A549 (cell line): ENCODE data around the gene OLFM3.

Experiments used
- CHD2 ChIP-seq: fragments of 150-350 bp; IDR thresholded peaks from 2 replicates; pipeline ENCODE4 v1.6.1; 2014; ENCODE audit warnings: low read length; ENCODE audit not compliant: partially characterized antibody
- CTCF ChIP-seq: fragments of >200 bp; sonication (Bioruptor Twin); formaldehyde crosslinking; IDR thresholded peaks from 3 replicates; pipeline ENCODE4 v1.5.1; 2016
- HDAC2 ChIP-seq: fragments of 200-600 bp; sonication (generic); IDR thresholded peaks from 2 replicates; pipeline ENCODE4 v1.6.1; 2016
- JUN ChIP-seq, 2 experiments: fragments of >200 bp; sonication (Bioruptor Twin); formaldehyde crosslinking; IDR thresholded peaks; 2 replicates in 1 of 2; 3 replicates in 1 of 2; pipeline ENCODE4 v1.6.1; 2016 to 2017
- KDM1A ChIP-seq: fragments of 200-600 bp; sonication (generic); IDR thresholded peaks from 2 replicates; pipeline ENCODE4 v1.6.1; 2016; ENCODE audit warnings: low read depth, mild to moderate bottlenecking
- KDM5A ChIP-seq: fragments of 200-600 bp; sonication (generic); IDR thresholded peaks from 2 replicates; pipeline ENCODE4 v1.6.1; 2016; ENCODE audit warnings: antibody characterized with exemption, mild to moderate bottlenecking
- NR3C1 ChIP-seq: fragments of >200 bp; sonication (Bioruptor Twin); formaldehyde crosslinking; IDR thresholded peaks from 3 replicates; pipeline ENCODE4 v1.6.1; 2017
- POLR2A ChIP-seq: IDR thresholded peaks from 2 replicates; pipeline ENCODE4 v1.6.1; 2012; ENCODE audit warnings: mild to moderate bottlenecking, low read length
- RAD21 ChIP-seq, 2 experiments: fragments of >200 bp in 1 of 2; sonication (Bioruptor Twin) in 1 of 2; formaldehyde crosslinking in 1 of 2; IDR thresholded peaks in 1 of 2; conservative IDR thresholded peaks in 1 of 2; 2 replicates in 1 of 2; 3 replicates in 1 of 2; pipeline ENCODE4 v1.6.1; 2012 to 2018; ENCODE audit warnings: inconsistent platforms in 1 of 2
- RFX5 ChIP-seq: fragments of 450-650 bp; IDR thresholded peaks from 2 replicates; pipeline ENCODE4 v1.7.1; 2014; ENCODE audit warnings: antibody characterized with exemption, mild to moderate bottlenecking, moderate library complexity
- SMC3 ChIP-seq: fragments of >200 bp; sonication (Bioruptor Twin); formaldehyde crosslinking; IDR thresholded peaks from 3 replicates; pipeline ENCODE4 v1.6.1; 2018; ENCODE audit warnings: inconsistent platforms
- TF ChIP-seq, protein P1 (sequence below): fragments of >200 bp; sonication (Bioruptor Twin); formaldehyde crosslinking; IDR thresholded peaks from 3 replicates; pipeline ENCODE4 v1.6.1; 2016
- TF ChIP-seq, protein P2 (sequence below): fragments of 200-600 bp; sonication (generic); IDR thresholded peaks from 2 replicates; pipeline ENCODE4 v1.6.1; 2016; ENCODE audit warnings: antibody characterized with exemption, mild to moderate bottlenecking, moderate library complexity

DNA sequence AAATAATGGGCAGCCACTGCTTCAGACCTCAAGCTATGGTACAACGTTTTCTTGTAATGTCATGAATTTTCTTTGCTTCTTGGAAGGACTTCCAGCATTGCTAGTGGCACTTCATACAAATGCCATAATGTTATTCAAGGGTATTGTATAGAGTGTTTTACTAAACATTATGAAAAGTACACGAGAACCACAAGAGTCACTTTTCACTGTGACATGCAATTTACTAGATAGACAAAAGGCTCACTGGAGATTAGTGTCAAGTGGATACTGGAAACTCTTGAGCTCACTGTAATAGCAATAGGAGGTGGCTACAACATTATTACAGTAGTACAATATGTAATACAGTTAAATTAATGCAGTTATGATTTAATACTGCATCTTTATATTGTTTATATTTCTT is 5.3 kb upstream of the OLFM3 start:
- TF ChIP-seq CTCF (no peak), KDM5A (no peak), RFX5 (no peak), CHD2 (no peak), NR3C1 (no peak), SMC3 (no peak), POLR2A (no peak), RAD21 (conservative IDR thresholded peaks at IDR 0.05 in 1 of 2, IDR thresholded peaks at IDR 0.05 in 1 of 2) (no peak), HDAC2 (no peak), JUN (IDR thresholded peaks at IDR 0.05) (no peak), KDM1A (no peak)
- TF ChIP-seq, protein P1, sequence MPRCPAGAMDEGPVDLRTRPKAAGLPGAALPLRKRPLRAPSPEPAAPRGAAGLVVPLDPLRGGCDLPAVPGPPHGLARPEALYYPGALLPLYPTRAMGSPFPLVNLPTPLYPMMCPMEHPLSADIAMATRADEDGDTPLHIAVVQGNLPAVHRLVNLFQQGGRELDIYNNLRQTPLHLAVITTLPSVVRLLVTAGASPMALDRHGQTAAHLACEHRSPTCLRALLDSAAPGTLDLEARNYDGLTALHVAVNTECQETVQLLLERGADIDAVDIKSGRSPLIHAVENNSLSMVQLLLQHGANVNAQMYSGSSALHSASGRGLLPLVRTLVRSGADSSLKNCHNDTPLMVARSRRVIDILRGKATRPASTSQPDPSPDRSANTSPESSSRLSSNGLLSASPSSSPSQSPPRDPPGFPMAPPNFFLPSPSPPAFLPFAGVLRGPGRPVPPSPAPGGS = no peak
- TF ChIP-seq, protein P2, sequence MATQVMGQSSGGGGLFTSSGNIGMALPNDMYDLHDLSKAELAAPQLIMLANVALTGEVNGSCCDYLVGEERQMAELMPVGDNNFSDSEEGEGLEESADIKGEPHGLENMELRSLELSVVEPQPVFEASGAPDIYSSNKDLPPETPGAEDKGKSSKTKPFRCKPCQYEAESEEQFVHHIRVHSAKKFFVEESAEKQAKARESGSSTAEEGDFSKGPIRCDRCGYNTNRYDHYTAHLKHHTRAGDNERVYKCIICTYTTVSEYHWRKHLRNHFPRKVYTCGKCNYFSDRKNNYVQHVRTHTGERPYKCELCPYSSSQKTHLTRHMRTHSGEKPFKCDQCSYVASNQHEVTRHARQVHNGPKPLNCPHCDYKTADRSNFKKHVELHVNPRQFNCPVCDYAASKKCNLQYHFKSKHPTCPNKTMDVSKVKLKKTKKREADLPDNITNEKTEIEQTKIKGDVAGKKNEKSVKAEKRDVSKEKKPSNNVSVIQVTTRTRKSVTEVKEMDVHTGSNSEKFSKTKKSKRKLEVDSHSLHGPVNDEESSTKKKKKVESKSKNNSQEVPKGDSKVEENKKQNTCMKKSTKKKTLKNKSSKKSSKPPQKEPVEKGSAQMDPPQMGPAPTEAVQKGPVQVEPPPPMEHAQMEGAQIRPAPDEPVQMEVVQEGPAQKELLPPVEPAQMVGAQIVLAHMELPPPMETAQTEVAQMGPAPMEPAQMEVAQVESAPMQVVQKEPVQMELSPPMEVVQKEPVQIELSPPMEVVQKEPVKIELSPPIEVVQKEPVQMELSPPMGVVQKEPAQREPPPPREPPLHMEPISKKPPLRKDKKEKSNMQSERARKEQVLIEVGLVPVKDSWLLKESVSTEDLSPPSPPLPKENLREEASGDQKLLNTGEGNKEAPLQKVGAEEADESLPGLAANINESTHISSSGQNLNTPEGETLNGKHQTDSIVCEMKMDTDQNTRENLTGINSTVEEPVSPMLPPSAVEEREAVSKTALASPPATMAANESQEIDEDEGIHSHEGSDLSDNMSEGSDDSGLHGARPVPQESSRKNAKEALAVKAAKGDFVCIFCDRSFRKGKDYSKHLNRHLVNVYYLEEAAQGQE = no peak
